ENCODE data around the gene ASCC3. TPM values are rescaled to one million over a fixed set of nuclear protein-coding genes. Genes with fewer than 3 reads are reported as not detected.

The ASCC3 gene
- total RNA-seq, 1 donor from 2014 or later = 75.3 TPM

- Histone ChIP-seq H3F3A (ENCODE audit: low read depth) (no peaks in the 10 kb centered on the region), H3K4me3 (no peak overlapping the region), H3K9me3 (ENCODE audit: low read depth) (no peaks in the 10 kb centered on the region), H3K27me3 (no peaks in the 10 kb centered on the region), H2AFZ (replicated peaks) (no peak overlapping the region), H3K27ac (no peak overlapping the region), H3K79me2 (ENCODE audit: low read depth) (peaks cover 40% of the 10 kb centered on the region), H3K36me3 (peaks cover 4% of the 10 kb centered on the region), H4K20me1 (ENCODE audit: low read depth) (no peaks in the 10 kb centered on the region), H3K4me1 (no peaks in the 10 kb centered on the region), H3K4me2 (no peak overlapping the region), H3K9ac (no peak overlapping the region)
- DNase-seq (ENCODE audit: low spot score) = no peak
- TF ChIP-seq EZH2phosphoT487 (IDR thresholded peaks at IDR 0.05) (no peak), EZH2 (IDR thresholded peaks at IDR 0.05) (no peak), CTCF (IDR thresholded peaks at IDR 0.05) (no peak)
- Mint-ChIP-seq H3K4me1 (no peaks in the 10 kb centered on the region), H3K4me3 (no peak overlapping the region), H3K27me3 (ENCODE audit: insufficient read depth, low read depth) (no peaks in the 10 kb centered on the region), H3K36me3 (peaks cover 2% of the 10 kb centered on the region), H3K27ac (no peak overlapping the region), H3K9me3 (no peaks in the 10 kb centered on the region)
Observed at GRCh38 chr6:100846276-100846675, 34.9 kb downstream of the ASCC3 start.

- Histone ChIP-seq H3K36me3 (peaks cover 4% of the 10 kb centered on the region), H3K27me3 (no peaks in the 10 kb centered on the region), H3K4me3 (no peak overlapping the region), H2AFZ (replicated peaks) (no peak overlapping the region), H3K9me3 (ENCODE audit: low read depth) (no peaks in the 10 kb centered on the region), H3K4me2 (no peak overlapping the region), H3K9ac (no peak overlapping the region), H3K27ac (no peak overlapping the region), H3F3A (ENCODE audit: low read depth) (no peaks in the 10 kb centered on the region), H4K20me1 (ENCODE audit: low read depth) (no peaks in the 10 kb centered on the region), H3K4me1 (no peaks in the 10 kb centered on the region), H3K79me2 (ENCODE audit: low read depth) (peaks cover 40% of the 10 kb centered on the region)
- Mint-ChIP-seq H3K4me1 (no peaks in the 10 kb centered on the region), H3K36me3 (peaks cover 2% of the 10 kb centered on the region), H3K4me3 (no peak overlapping the region), H3K27me3 (ENCODE audit: insufficient read depth, low read depth) (no peaks in the 10 kb centered on the region), H3K9me3 (no peaks in the 10 kb centered on the region), H3K27ac (no peak overlapping the region)
- no peak for TF ChIP-seq CTCF (IDR thresholded peaks at IDR 0.05)
- TF ChIP-seq EZH2phosphoT487 (IDR thresholded peaks at IDR 0.05) = no peak
- DNase-seq (ENCODE audit: low spot score) = no peak
Observed at GRCh38 chr6:100845676-100846075, 35.5 kb downstream of the ASCC3 start.

GRCh38 chr6:100839419-100839818, 41.7 kb downstream of the ASCC3 start:
- Histone ChIP-seq H2AFZ (replicated peaks) (no peak overlapping the region), H3K9ac (no peak overlapping the region), H3K36me3 (no peaks in the 10 kb centered on the region), H3K4me2 (no peak overlapping the region), H3K27ac (no peak overlapping the region), H3K4me1 (no peaks in the 10 kb centered on the region), H4K20me1 (ENCODE audit: low read depth) (no peaks in the 10 kb centered on the region), H3F3A (ENCODE audit: low read depth) (no peaks in the 10 kb centered on the region), H3K4me3 (no peak overlapping the region), H3K9me3 (ENCODE audit: low read depth) (no peaks in the 10 kb centered on the region), H3K27me3 (no peaks in the 10 kb centered on the region), H3K79me2 (ENCODE audit: low read depth) (peaks cover 74% of the 10 kb centered on the region)
- H3K4me3 Mint-ChIP-seq = no peak overlapping the region
- DNase-seq (ENCODE audit: low spot score) = no peak
- no peaks in the 10 kb centered on the region for H3K4me1 Mint-ChIP-seq
- H3K27me3 Mint-ChIP-seq (ENCODE audit: insufficient read depth, low read depth) = no peaks in the 10 kb centered on the region
- H3K36me3 Mint-ChIP-seq = peaks cover 2% of the 10 kb centered on the region
- peaks cover 4% of the 10 kb centered on the region for H3K9me3 Mint-ChIP-seq
- TF ChIP-seq EZH2 (IDR thresholded peaks at IDR 0.05) = no peak
- no peak for TF ChIP-seq CTCF (IDR thresholded peaks at IDR 0.05)
- TF ChIP-seq EZH2phosphoT487 (IDR thresholded peaks at IDR 0.05) = no peak
- no peak overlapping the region for H3K27ac Mint-ChIP-seq

All from neural progenitor cell (in vitro differentiated cells).